ENCODE results near the gene TBC1D9. TPM values are rescaled to one million over a fixed set of nuclear protein-coding genes. Genes with fewer than 3 reads are reported as not detected.

TBC1D9 gene
- total and polyA plus RNA-seq, 2 of the 13 experiments (the other 11 are each of a cell fraction or from before 2014, with no cell fraction given), result 11.9 to 12.2 TPM

DNA sequence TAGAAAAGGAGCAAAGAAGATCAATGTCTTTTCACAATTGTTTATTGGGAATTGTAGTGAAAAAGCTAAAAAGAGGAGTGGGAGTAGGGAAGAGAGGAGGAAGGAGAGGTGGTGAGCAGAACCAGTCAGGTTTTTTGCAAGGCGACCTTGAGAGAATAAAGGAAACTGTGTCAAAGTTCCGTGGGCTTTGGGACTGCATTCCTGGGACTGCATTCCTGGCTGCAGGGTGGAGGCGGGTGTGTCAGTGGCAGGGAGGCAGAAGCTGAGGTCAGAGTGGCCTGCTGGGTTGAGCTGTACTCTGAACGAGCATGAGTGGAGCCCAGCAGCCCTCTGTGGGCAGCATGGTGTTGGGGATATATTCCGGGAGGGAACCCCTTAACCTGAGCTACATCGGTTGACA lies 120.6 kb downstream of the TBC1D9 start (continued):
- TF ChIP-seq ZBTB46 (CRISPR knock-in tag; IDR thresholded peaks at IDR 0.05; ENCODE audit: borderline replicate concordance) (no peak), ZNF207 (IDR thresholded peaks at IDR 0.05; ENCODE audit: borderline replicate concordance) (no peak), PPARG (CRISPR knock-in tag; conservative IDR thresholded peaks at IDR 0.05) (peak; percentile 97), ZBTB4 (CRISPR knock-in tag; IDR thresholded peaks at IDR 0.05; ENCODE audit: borderline replicate concordance) (no peak), THAP11 (CRISPR knock-in tag; IDR thresholded peaks at IDR 0.05) (no peak), ZNF773 (CRISPR knock-in tag; IDR thresholded peaks at IDR 0.05; ENCODE audit: borderline replicate concordance) (no peak), GATA4 (IDR thresholded peaks at IDR 0.05; ENCODE audit: borderline replicate concordance, low read depth) (no peak), KIAA2018 (CRISPR knock-in tag; IDR thresholded peaks at IDR 0.05; ENCODE audit: borderline replicate concordance) (no peak), ZNF337 (CRISPR knock-in tag; IDR thresholded peaks at IDR 0.05; ENCODE audit: borderline replicate concordance, low read depth) (no peak), WIZ (CRISPR knock-in tag; IDR thresholded peaks at IDR 0.05) (no peak), ZNF564 (CRISPR knock-in tag; IDR thresholded peaks at IDR 0.05) (no peak), ZFP90 (CRISPR knock-in tag; IDR thresholded peaks at IDR 0.05; ENCODE audit: borderline replicate concordance) (no peak), ELF3 (CRISPR knock-in tag; IDR thresholded peaks at IDR 0.05) (peak; percentile 82), NKX3-1 (CRISPR knock-in tag; IDR thresholded peaks at IDR 0.05) (no peak), ZNF205 (CRISPR knock-in tag; IDR thresholded peaks at IDR 0.05) (no peak)
- TF ChIP-seq, protein P1, sequence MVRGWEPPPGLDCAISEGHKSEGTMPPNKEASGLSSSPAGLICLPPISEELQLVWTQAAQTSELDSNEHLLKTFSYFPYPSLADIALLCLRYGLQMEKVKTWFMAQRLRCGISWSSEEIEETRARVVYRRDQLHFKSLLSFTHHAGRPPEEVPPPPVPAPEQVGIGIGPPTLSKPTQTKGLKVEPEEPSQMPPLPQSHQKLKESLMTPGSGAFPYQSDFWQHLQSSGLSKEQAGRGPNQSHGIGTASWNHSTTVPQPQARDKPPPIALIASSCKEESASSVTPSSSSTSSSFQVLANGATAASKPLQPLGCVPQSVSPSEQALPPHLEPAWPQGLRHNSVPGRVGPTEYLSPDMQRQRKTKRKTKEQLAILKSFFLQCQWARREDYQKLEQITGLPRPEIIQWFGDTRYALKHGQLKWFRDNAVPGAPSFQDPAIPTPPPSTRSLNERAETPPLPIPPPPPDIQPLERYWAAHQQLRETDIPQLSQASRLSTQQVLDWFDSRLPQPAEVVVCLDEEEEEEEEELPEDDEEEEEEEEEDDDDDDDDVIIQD (CRISPR knock-in tag; IDR thresholded peaks at IDR 0.05; ENCODE audit: low read depth), result 0 out of 2 replicates have a peak, but pooled peaks have one; percentile 38

All from HepG2 (cell line).